ENCODE results near the gene ADAMTS9.

GRCh38 chr3:64638511-64638910, 49.3 kb downstream of the ADAMTS9 start:
- TF ChIP-seq CTCF (conservative IDR thresholded peaks at IDR 0.05; ENCODE audit: low read length) (no peak), EZH2phosphoT487 (IDR thresholded peaks at IDR 0.05; ENCODE audit: borderline replicate concordance) (no peak)

Measured in Loucy (cell line).